ENCODE measurements around the gene FBXO34. TPM values are rescaled to one million over a fixed set of nuclear protein-coding genes. Genes with fewer than 3 reads are reported as not detected.
A peak's percentile ranks its signal among the peaks of the same experiment; 100 is the strongest.

FBXO34 gene
- polyA plus RNA-seq, 1 experiment = 30.9 TPM

GRCh38 chr14:55233591-55233990, 37.6 kb upstream of the FBXO34 start:
- DNase-seq (ENCODE audit: low read depth, low spot score) = no peak
- no peak overlapping the region for H3K27ac ChIP-seq (ENCODE audit: low read depth, low read length)
- no peak overlapping the region for H3K4me3 ChIP-seq (ENCODE audit: low read depth, low read length)
- no peaks in the 10 kb centered on the region for H3K9me3 ChIP-seq (ENCODE audit: control insufficient read depth, insufficient read depth, low read length)
- ChIA-PET CTCF (no interaction called here), POLR2A (no interaction called here)
- TF ChIP-seq, protein P1, sequence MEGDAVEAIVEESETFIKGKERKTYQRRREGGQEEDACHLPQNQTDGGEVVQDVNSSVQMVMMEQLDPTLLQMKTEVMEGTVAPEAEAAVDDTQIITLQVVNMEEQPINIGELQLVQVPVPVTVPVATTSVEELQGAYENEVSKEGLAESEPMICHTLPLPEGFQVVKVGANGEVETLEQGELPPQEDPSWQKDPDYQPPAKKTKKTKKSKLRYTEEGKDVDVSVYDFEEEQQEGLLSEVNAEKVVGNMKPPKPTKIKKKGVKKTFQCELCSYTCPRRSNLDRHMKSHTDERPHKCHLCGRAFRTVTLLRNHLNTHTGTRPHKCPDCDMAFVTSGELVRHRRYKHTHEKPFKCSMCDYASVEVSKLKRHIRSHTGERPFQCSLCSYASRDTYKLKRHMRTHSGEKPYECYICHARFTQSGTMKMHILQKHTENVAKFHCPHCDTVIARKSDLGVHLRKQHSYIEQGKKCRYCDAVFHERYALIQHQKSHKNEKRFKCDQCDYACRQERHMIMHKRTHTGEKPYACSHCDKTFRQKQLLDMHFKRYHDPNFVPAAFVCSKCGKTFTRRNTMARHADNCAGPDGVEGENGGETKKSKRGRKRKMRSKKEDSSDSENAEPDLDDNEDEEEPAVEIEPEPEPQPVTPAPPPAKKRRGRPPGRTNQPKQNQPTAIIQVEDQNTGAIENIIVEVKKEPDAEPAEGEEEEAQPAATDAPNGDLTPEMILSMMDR (IDR thresholded peaks at IDR 0.05; ENCODE audit: low read depth, low read length) = no peak
- H3K27me3 ChIP-seq (ENCODE audit: control insufficient read depth, insufficient read depth, low read length) = peaks cover 17% of the 10 kb centered on the region

- H3K27ac ChIP-seq (ENCODE audit: low read depth, low read length) = no peak overlapping the region
- no peaks in the 10 kb centered on the region for H3K9me3 ChIP-seq (ENCODE audit: control insufficient read depth, insufficient read depth, low read length)
- TF ChIP-seq, protein P1 (IDR thresholded peaks at IDR 0.05; ENCODE audit: low read depth, low read length) = no peak
- no peak for DNase-seq (ENCODE audit: low read depth, low spot score)
- H3K4me3 ChIP-seq (ENCODE audit: low read depth, low read length) = no peak overlapping the region
- peaks cover 4% of the 10 kb centered on the region for H3K27me3 ChIP-seq (ENCODE audit: control insufficient read depth, insufficient read depth, low read length)
- ChIA-PET CTCF (interaction anchor here (0.6 kb wide), 1 partner anchor 32 kb away, joined by 3 read pairs; no protein-coding TSS in a partner anchor), POLR2A (no interaction called here)
Measured at GRCh38 chr14:55238019-55238680, 33.1 kb upstream of the FBXO34 start.

DNA sequence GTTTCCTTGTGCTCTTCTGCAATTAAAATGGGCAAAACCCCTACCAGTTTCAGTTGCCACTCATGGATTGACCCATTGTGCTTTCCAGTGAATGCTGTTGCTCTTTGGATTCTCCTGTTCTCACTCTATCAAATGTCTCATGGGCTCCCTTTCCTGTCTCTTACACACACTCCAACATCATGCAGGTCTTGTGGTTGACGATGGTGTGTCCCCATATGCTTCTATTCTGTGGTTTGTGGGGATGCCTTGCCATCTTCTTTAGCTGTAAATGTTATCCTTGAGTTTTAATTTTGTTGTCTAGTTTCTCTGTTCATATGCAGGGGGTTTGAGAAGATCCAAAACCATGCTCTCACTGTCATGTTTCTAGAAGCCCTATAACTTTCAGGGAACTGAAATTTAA, 31.9 kb upstream of the FBXO34 start:
- ChIA-PET POLR2A (no interaction called here), CTCF (interaction anchor here (1.0 kb wide), 1 partner anchor 11 kb away, joined by 3 read pairs; no protein-coding TSS in a partner anchor)
- TF ChIP-seq, protein P1 (IDR thresholded peaks at IDR 0.05; ENCODE audit: low read depth, low read length) = no peak
- no peak overlapping the region for H3K27ac ChIP-seq (ENCODE audit: low read depth, low read length)
- no peaks in the 10 kb centered on the region for H3K9me3 ChIP-seq (ENCODE audit: control insufficient read depth, insufficient read depth, low read length)
- no peak overlapping the region for H3K4me3 ChIP-seq (ENCODE audit: low read depth, low read length)
- DNase-seq (ENCODE audit: low read depth, low spot score) = no peak
- peaks cover 7% of the 10 kb centered on the region for H3K27me3 ChIP-seq (ENCODE audit: control insufficient read depth, insufficient read depth, low read length)

DNA sequence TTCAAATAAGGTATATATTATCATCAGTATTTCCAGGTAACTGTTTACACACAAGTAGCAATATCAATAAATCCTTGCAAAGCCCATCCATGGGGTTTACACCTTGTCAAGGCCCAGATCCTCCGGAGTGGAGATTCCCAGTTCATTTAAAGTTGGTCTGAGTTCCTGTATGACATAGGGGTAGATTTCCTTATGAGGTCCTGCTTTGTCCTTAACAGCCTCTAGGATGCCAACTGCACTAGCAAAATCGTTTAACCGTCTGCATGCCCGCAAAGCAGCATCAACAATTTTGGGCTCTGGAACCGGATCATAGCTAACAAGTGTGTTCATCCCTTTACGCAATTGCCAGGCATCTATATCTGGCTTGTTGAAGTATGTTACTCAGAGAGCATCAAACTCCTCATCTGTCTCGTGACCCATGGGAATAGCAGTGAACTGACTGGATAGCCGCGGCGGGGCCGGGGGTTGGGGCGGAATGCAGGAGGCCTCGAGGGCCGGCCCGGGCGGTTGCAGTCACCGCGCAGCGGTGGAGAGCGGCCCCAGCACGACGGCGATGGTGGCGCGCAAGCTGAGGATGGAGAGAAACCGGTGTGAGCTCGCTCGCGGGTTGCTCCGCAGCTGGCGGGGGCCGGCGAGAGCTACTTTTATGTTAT, 30.6 kb upstream of the FBXO34 start:
- POLR2A ChIA-PET = no interaction called here
- peak; percentile 60 for DNase-seq (ENCODE audit: low read depth, low spot score)
- Histone ChIP-seq H3K27ac (ENCODE audit: low read depth, low read length) (peak overlapping the region; percentile 1), H3K9me3 (ENCODE audit: control insufficient read depth, insufficient read depth, low read length) (no peaks in the 10 kb centered on the region), H3K27me3 (ENCODE audit: control insufficient read depth, insufficient read depth, low read length) (peaks cover 5% of the 10 kb centered on the region), H3K4me3 (ENCODE audit: low read depth, low read length) (no peak overlapping the region)
- CTCF ChIA-PET = interaction anchor here (0.7 kb wide), 1 partner anchor 28 kb away, joined by 4 read pairs; no protein-coding TSS in a partner anchor
- TF ChIP-seq, protein P1 (IDR thresholded peaks at IDR 0.05; ENCODE audit: low read depth, low read length) = no peak

- H3K27me3 ChIP-seq (ENCODE audit: control insufficient read depth, insufficient read depth, low read length) = peaks cover 4% of the 10 kb centered on the region
- TF ChIP-seq, protein P1 (IDR thresholded peaks at IDR 0.05; ENCODE audit: low read depth, low read length) = no peak
- H3K27ac ChIP-seq (ENCODE audit: low read depth, low read length) = no peak overlapping the region
- no peak for DNase-seq (ENCODE audit: low read depth, low spot score)
- no peak overlapping the region for H3K4me3 ChIP-seq (ENCODE audit: low read depth, low read length)
- ChIA-PET POLR2A (no interaction called here), CTCF (interaction anchor here (0.6 kb wide), 1 partner anchor 113 kb away, joined by 4 read pairs; no protein-coding TSS in a partner anchor)
- H3K9me3 ChIP-seq (ENCODE audit: control insufficient read depth, insufficient read depth, low read length) = no peaks in the 10 kb centered on the region
Measured at GRCh38 chr14:55241673-55242072, 29.5 kb upstream of the FBXO34 start.
